ENCODE results near the gene C11orf68. TPM values are rescaled to one million over a fixed set of nuclear protein-coding genes. Genes with fewer than 3 reads are reported as not detected.
A peak's percentile ranks its signal among the peaks of the same experiment; 100 is the strongest.

Gene C11orf68
- total RNA-seq, 1 donor, result 44.8 TPM

DNA sequence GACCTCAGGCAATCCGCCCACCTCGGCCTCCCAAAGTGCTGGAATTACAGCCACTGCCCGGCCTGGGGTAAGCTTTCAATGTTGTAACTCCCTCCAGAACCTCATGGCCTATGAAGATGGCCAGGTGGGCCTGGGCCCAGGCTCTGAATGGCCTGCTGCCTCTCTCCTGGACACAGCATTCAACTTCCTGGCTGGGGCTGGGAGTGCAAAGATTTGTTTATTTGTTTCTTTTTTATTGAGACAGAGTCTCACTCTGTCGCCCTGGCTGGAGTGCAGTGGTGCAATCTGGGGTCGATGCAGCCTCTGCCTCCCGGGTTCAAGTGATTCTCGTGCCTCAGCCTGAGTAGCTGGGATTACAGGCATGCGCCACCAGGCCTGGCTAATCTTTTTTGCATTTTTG lies 25.9 kb upstream of the C11orf68 start:
- DNase-seq (ENCODE audit: low read depth), result no peak
- TF ChIP-seq, protein P1, sequence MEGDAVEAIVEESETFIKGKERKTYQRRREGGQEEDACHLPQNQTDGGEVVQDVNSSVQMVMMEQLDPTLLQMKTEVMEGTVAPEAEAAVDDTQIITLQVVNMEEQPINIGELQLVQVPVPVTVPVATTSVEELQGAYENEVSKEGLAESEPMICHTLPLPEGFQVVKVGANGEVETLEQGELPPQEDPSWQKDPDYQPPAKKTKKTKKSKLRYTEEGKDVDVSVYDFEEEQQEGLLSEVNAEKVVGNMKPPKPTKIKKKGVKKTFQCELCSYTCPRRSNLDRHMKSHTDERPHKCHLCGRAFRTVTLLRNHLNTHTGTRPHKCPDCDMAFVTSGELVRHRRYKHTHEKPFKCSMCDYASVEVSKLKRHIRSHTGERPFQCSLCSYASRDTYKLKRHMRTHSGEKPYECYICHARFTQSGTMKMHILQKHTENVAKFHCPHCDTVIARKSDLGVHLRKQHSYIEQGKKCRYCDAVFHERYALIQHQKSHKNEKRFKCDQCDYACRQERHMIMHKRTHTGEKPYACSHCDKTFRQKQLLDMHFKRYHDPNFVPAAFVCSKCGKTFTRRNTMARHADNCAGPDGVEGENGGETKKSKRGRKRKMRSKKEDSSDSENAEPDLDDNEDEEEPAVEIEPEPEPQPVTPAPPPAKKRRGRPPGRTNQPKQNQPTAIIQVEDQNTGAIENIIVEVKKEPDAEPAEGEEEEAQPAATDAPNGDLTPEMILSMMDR (IDR thresholded peaks at IDR 0.05; ENCODE audit: insufficient read depth, low read length), result no peak
- H3K4me3 ChIP-seq (ENCODE audit: low read depth, low read length), result no peak overlapping the region

DNA sequence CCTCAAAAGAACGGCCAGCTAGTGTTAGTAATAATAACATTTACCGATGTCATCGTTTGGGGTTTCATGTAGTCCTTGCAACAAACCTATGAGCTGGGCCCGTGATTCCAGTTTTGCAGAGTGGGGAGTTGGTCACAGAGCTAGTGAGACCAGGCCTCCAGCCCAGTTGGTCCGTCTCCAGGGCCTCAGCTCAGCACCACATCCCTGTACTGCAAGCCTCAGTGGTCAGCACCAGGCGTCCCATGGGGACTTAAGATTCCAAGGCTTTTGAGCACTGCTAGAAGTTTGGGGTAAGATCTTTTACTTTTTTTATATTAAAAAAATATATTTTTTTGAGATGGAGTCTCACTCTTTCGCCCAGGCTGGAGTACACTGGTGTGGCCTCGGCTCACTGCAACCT lies 25.3 kb upstream of the C11orf68 start:
- DNase-seq (ENCODE audit: low read depth), result no peak
- TF ChIP-seq, protein P1 (IDR thresholded peaks at IDR 0.05; ENCODE audit: insufficient read depth, low read length), result no peak

DNA sequence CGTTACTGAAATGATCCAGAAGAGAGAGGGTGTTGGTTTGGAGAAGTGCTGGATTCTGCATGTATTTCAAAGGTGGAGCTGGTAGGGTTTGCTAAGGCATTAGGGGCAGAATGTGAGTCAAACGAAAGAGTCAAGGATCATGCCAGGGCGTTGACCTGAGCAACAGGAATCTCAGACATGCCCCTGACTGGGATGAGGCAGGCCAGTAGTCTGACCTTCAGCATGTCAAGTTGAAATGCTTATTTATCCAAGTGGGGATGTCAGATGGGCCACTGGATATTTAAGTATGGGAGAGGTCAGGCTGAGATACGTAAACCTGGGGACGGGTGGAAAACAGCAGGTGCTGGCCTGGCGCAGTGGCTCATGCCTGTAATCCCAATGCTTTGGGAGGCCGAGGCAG lies 23.7 kb upstream of the C11orf68 start:
- no peak overlapping the region for H3K4me3 ChIP-seq (ENCODE audit: low read depth, low read length)
- no peak for DNase-seq (ENCODE audit: low read depth)
- TF ChIP-seq, protein P1 (IDR thresholded peaks at IDR 0.05; ENCODE audit: insufficient read depth, low read length), result no peak

More for the DNA sequence above, 25.3 kb upstream of the C11orf68 start:
- no peak overlapping the region for H3K4me3 ChIP-seq (ENCODE audit: low read depth, low read length)

DNA sequence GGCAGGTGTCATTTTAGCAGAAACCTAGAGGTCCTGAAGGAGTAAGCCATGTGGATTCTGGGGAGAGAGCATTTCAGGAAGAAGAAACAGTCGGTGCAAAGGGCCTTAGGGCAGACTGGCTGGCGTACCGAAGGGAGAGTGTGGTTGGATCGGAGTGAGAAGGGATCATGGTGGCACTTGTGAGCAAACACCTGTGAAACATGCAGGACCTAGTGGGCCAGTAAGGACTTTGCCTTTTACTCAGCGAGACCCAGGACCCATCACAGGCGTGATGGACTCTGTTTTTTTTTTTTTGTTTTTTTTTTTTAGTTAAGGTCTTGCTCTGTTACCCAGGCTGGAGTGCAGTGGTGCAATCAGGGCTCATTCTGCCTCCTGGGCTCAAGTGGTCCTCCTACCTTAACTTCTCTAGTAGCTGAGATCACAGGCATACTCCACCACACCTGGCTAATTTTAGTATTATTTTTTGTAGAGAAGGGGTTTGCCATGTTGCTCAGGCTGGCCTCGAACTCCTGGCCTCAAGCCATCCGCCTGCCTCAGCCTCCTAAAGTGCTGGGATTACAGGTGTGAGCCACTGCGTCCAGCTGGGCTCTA lies 23.0 kb upstream of the C11orf68 start:
- TF ChIP-seq, protein P1 (IDR thresholded peaks at IDR 0.05; ENCODE audit: insufficient read depth, low read length), result no peak
- H3K4me3 ChIP-seq (ENCODE audit: low read depth, low read length), result no peak overlapping the region
- DNase-seq (ENCODE audit: low read depth), result no peak

DNA sequence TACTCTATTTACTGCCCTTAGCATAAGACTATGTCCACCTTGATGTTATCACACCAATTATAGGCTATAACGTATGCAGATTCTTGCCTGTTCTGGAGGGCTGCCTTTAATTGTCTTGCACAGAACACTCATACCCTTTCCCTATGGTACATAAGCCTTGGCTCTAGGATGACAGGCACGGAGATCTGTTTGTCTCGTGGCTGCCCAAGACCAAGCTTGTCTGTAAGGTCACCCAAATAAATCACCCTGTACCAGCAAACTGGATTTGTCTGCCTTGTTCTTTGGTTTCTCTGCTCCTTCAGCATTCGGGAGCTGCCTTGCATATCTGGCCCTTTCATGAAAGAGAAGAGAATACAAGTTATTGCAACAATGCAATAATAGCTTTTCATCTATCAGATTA lies 18.9 kb upstream of the C11orf68 start:
- TF ChIP-seq, protein P1 (IDR thresholded peaks at IDR 0.05; ENCODE audit: insufficient read depth, low read length), result no peak
- DNase-seq (ENCODE audit: low read depth), result no peak

DNA sequence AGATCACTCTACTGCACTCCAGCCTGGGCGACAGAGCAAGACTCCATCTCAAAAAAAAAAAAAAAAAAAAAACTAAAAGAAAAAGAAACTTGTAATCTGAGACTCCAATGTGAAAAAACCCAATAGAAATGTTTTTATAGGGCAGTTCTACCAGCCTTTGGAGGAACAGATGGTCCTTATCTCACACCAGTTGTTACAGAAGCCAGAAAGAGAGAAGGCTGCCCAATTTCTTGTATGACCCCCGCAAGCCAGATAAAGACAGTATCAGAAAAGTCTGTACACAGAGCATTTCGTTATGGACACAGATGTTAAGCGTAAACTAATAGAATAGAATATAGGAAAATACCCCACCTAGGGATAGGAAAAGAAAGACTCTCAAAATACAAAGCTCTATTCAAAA lies 15.2 kb upstream of the C11orf68 start:
- peak; percentile 55 for DNase-seq (ENCODE audit: low read depth)
- TF ChIP-seq, protein P1 (IDR thresholded peaks at IDR 0.05; ENCODE audit: insufficient read depth, low read length), result peak; percentile 5
- no peak overlapping the region for H3K4me3 ChIP-seq (ENCODE audit: low read depth, low read length)

More for the DNA sequence above, 18.9 kb upstream of the C11orf68 start:
- H3K4me3 ChIP-seq (ENCODE audit: low read depth, low read length), result no peak overlapping the region

DNA sequence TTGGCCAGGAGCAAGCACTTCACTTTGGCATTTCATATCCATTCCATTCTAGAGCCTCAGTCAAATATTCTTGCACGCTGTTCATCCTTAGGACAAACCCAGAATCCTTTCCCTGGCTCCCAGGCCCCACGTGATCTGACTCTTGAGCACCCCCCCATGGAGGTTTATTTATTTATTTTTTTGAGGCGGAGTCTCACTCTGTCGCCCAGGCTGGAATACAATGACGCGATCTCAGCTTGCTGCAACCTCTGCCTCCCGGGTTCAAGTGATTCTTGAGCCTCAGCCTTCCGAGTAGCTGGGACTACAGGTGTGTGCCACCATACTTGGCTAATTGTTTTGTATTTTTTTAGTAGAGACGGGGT lies 13.7 kb upstream of the C11orf68 start:
- no peak for DNase-seq (ENCODE audit: low read depth)
- TF ChIP-seq, protein P1 (IDR thresholded peaks at IDR 0.05; ENCODE audit: insufficient read depth, low read length), result no peak
- H3K4me3 ChIP-seq (ENCODE audit: low read depth, low read length), result no peak overlapping the region

Data from fibroblast of the aortic adventitia (primary cell).